ENCODE data around the gene KRT10.
"Not testable (repeated sequence)": the region's sequence is repeated elsewhere in the genome, so short reads cannot be mapped to it uniquely, and the experiment has no call there.

The KRT10 gene

GRCh38 chr17:40822132-40822812 lies at the start of gene KRT10:
TSS of gene KRT10 (minus strand) at chr17:40822614. CDS start at chr17:40822585, 29 bp downstream.
- no peak for DNase-seq (ENCODE audit: low read depth)

GRCh38 chr17:40871316-40871715 lies 48.9 kb upstream of the KRT10 start:
- no peak for DNase-seq (ENCODE audit: low read depth)

GRCh38 chr17:40870136-40870535 lies 47.7 kb upstream of the KRT10 start:
- no peak for DNase-seq (ENCODE audit: low read depth)

- no peak for DNase-seq (ENCODE audit: low read depth)
Measured at GRCh38 chr17:40866838-40867237, 44.4 kb upstream of the KRT10 start, which contains the start of gene KRT12. TSS of gene KRT12 (minus strand) at chr17:40867223. CDS start at chr17:40867186, 37 bp downstream.

GRCh38 chr17:40864661-40865390 lies 42.4 kb upstream of the KRT10 start:
- no peak for DNase-seq (ENCODE audit: low read depth)

- no peak for DNase-seq (ENCODE audit: low read depth)
Measured at GRCh38 chr17:40862985-40863733, 40.7 kb upstream of the KRT10 start.

GRCh38 chr17:40859536-40859935 lies 37.1 kb upstream of the KRT10 start:
- no peak for DNase-seq (ENCODE audit: low read depth)

GRCh38 chr17:40858667-40859066 lies 36.3 kb upstream of the KRT10 start:
- not testable (repeated sequence) for DNase-seq (ENCODE audit: low read depth)

- no peak for DNase-seq (ENCODE audit: low read depth)
Measured at GRCh38 chr17:40857535-40857934, 35.1 kb upstream of the KRT10 start.

- no peak for DNase-seq (ENCODE audit: low read depth)
Measured at GRCh38 chr17:40854175-40854814, 31.9 kb upstream of the KRT10 start.

- no peak for DNase-seq (ENCODE audit: low read depth)
Measured at GRCh38 chr17:40852364-40852763, 29.9 kb upstream of the KRT10 start.

- DNase-seq (ENCODE audit: low read depth), result no peak
Measured at GRCh38 chr17:40850293-40850972, 28.0 kb upstream of the KRT10 start.

GRCh38 chr17:40849723-40850122 lies 27.3 kb upstream of the KRT10 start:
- no peak for DNase-seq (ENCODE audit: low read depth)

- DNase-seq (ENCODE audit: low read depth), result no peak
Measured at GRCh38 chr17:40848583-40849235, 26.3 kb upstream of the KRT10 start.

- DNase-seq (ENCODE audit: low read depth), result no peak
Measured at GRCh38 chr17:40846515-40847144, 24.2 kb upstream of the KRT10 start.

GRCh38 chr17:40844671-40845107 lies 22.3 kb upstream of the KRT10 start:
- no peak for DNase-seq (ENCODE audit: low read depth)

- DNase-seq (ENCODE audit: low read depth), result no peak
Measured at GRCh38 chr17:40843242-40843641, 20.8 kb upstream of the KRT10 start.

- no peak for DNase-seq (ENCODE audit: low read depth)
Measured at GRCh38 chr17:40841246-40841645, 18.8 kb upstream of the KRT10 start.

GRCh38 chr17:40839194-40839593 lies 16.8 kb upstream of the KRT10 start:
- no peak for DNase-seq (ENCODE audit: low read depth)

- DNase-seq (ENCODE audit: low read depth), result no peak
Measured at GRCh38 chr17:40836020-40836419, 13.6 kb upstream of the KRT10 start.

- no peak for DNase-seq (ENCODE audit: low read depth)
Measured at GRCh38 chr17:40833882-40834281, 11.5 kb upstream of the KRT10 start.
